ENCODE data around the gene NRG4.
"Not testable (repeated sequence)": the region's sequence is repeated elsewhere in the genome, so short reads cannot be mapped to it uniquely, and the experiment has no call there.

The NRG4 gene

GRCh38 chr15:76024021-76024768 lies 12.0 kb upstream of the NRG4 start:
- Histone ChIP-seq H3K27me3 (replicated peaks; ENCODE audit: insufficient read depth, low read length) (no peaks in the 10 kb centered on the region), H2AFZ (ENCODE audit: low read length) (no peak overlapping the region), H3K27ac (ENCODE audit: low read length) (no peak overlapping the region), H3K9me2 (replicated peaks; ENCODE audit: insufficient read depth, low read length) (no peaks in the 10 kb centered on the region), H3K4me2 (ENCODE audit: low read depth, low read length) (no peak overlapping the region), H3K79me2 (ENCODE audit: low read length) (no peaks in the 10 kb centered on the region), H3F3A (ENCODE audit: insufficient read depth, low read length) (no peaks in the 10 kb centered on the region), H3K4me3 (ENCODE audit: low read length) (no peak overlapping the region), H4K20me1 (ENCODE audit: insufficient read depth, low read length) (no peaks in the 10 kb centered on the region), H3K4me1 (ENCODE audit: low read length) (no peaks in the 10 kb centered on the region), H3K9me3 (replicated peaks; ENCODE audit: insufficient read depth, low read length) (no peaks in the 10 kb centered on the region), H3K9ac (ENCODE audit: low read length) (no peak overlapping the region), H3K36me3 (replicated peaks; ENCODE audit: insufficient read depth, low read length) (no peaks in the 10 kb centered on the region)
- TF ChIP-seq EZH2phosphoT487 (IDR thresholded peaks at IDR 0.05; ENCODE audit: low read length) (no peak), CTCF (IDR thresholded peaks at IDR 0.05; ENCODE audit: low read length) (no peak), EZH2 (optimal IDR thresholded peaks at IDR 0.05; ENCODE audit: low read depth, low read length) (no peak)
- no peak for DNase-seq

- H3K9me2 ChIP-seq (replicated peaks; ENCODE audit: insufficient read depth, low read length), result not testable (repeated sequence)
These were observed 1.2 kb upstream of the NRG4 start for GRCh38 chr15:76013470-76013869.

GRCh38 chr15:76010613-76011012 lies 1.6 kb downstream of the NRG4 start:
- Histone ChIP-seq H3K36me3 (replicated peaks; ENCODE audit: insufficient read depth, low read length) (no peaks in the 10 kb centered on the region), H3K9ac (ENCODE audit: low read length) (no peak overlapping the region), H3F3A (ENCODE audit: insufficient read depth, low read length) (no peaks in the 10 kb centered on the region), H3K4me3 (ENCODE audit: low read length) (no peak overlapping the region), H3K27ac (ENCODE audit: low read length) (no peak overlapping the region), H3K9me3 (replicated peaks; ENCODE audit: insufficient read depth, low read length) (no peaks in the 10 kb centered on the region), H4K20me1 (ENCODE audit: insufficient read depth, low read length) (no peaks in the 10 kb centered on the region), H3K4me2 (ENCODE audit: low read depth, low read length) (no peak overlapping the region), H3K9me2 (replicated peaks; ENCODE audit: insufficient read depth, low read length) (no peaks in the 10 kb centered on the region), H3K27me3 (replicated peaks; ENCODE audit: insufficient read depth, low read length) (no peaks in the 10 kb centered on the region), H3K79me2 (ENCODE audit: low read length) (no peaks in the 10 kb centered on the region), H2AFZ (ENCODE audit: low read length) (no peak overlapping the region), H3K4me1 (ENCODE audit: low read length) (no peaks in the 10 kb centered on the region)
- TF ChIP-seq EZH2 (optimal IDR thresholded peaks at IDR 0.05; ENCODE audit: low read depth, low read length), result no peak
- no peak for TF ChIP-seq EZH2phosphoT487 (IDR thresholded peaks at IDR 0.05; ENCODE audit: low read length)
- TF ChIP-seq CTCF (IDR thresholded peaks at IDR 0.05; ENCODE audit: low read length), result no peak
- DNase-seq, result no peak

More at GRCh38 chr15:76013470-76013869, 1.2 kb upstream of the NRG4 start:
- not testable (repeated sequence) for H3K4me2 ChIP-seq (ENCODE audit: low read depth, low read length); H4K20me1 ChIP-seq (ENCODE audit: insufficient read depth, low read length); H3K27me3 ChIP-seq (replicated peaks; ENCODE audit: insufficient read depth, low read length); DNase-seq; H3K4me3 ChIP-seq (ENCODE audit: low read length); H3K27ac ChIP-seq (ENCODE audit: low read length); H3K9me3 ChIP-seq (replicated peaks; ENCODE audit: insufficient read depth, low read length); H3K36me3 ChIP-seq (replicated peaks; ENCODE audit: insufficient read depth, low read length); H2AFZ ChIP-seq (ENCODE audit: low read length); H3K79me2 ChIP-seq (ENCODE audit: low read length); H3K4me1 ChIP-seq (ENCODE audit: low read length); H3F3A ChIP-seq (ENCODE audit: insufficient read depth, low read length); H3K9ac ChIP-seq (ENCODE audit: low read length)

- no peak overlapping the region for H3K27ac ChIP-seq (ENCODE audit: low read length)
- H3K4me1 ChIP-seq (ENCODE audit: low read length), result no peaks in the 10 kb centered on the region
- H3K27me3 ChIP-seq (replicated peaks; ENCODE audit: insufficient read depth, low read length), result no peaks in the 10 kb centered on the region
- no peaks in the 10 kb centered on the region for H4K20me1 ChIP-seq (ENCODE audit: insufficient read depth, low read length)
- no peak overlapping the region for H3K4me3 ChIP-seq (ENCODE audit: low read length)
- no peak overlapping the region for H3K4me2 ChIP-seq (ENCODE audit: low read depth, low read length)
- no peak overlapping the region for H3K9ac ChIP-seq (ENCODE audit: low read length)
- TF ChIP-seq EZH2phosphoT487 (IDR thresholded peaks at IDR 0.05; ENCODE audit: low read length), result no peak
- no peak for TF ChIP-seq CTCF (IDR thresholded peaks at IDR 0.05; ENCODE audit: low read length)
- no peak for TF ChIP-seq EZH2 (optimal IDR thresholded peaks at IDR 0.05; ENCODE audit: low read depth, low read length)
- no peaks in the 10 kb centered on the region for H3K79me2 ChIP-seq (ENCODE audit: low read length)
- no peak for DNase-seq
- H3K9me3 ChIP-seq (replicated peaks; ENCODE audit: insufficient read depth, low read length), result no peaks in the 10 kb centered on the region
- H3K9me2 ChIP-seq (replicated peaks; ENCODE audit: insufficient read depth, low read length), result no peaks in the 10 kb centered on the region
- H2AFZ ChIP-seq (ENCODE audit: low read length), result no peak overlapping the region
- H3K36me3 ChIP-seq (replicated peaks; ENCODE audit: insufficient read depth, low read length), result no peaks in the 10 kb centered on the region
- no peaks in the 10 kb centered on the region for H3F3A ChIP-seq (ENCODE audit: insufficient read depth, low read length)
These were observed 6.0 kb downstream of the NRG4 start for GRCh38 chr15:76006136-76006778.
